Adrenal gland (tissue), 12 donors: ENCODE results near the gene PI4K2A. TPM values are rescaled to one million over a fixed set of nuclear protein-coding genes. Genes with fewer than 3 reads are reported as not detected.

ENCODE experiments used
- DNase-seq, 7 donors: peaks; one replicate each; pipeline ENCODE4 v3.0.0-alpha.2; 2019 to 2020
- H3K27ac ChIP-seq, 5 donors: fragments of 200-600 bp; sonication (generic) in 4 of 5; 1 replicate in 3 of 5; 2 replicates in 2 of 5; pipeline versions ENCODE4 v1.5.1 to v1.8.0; 2016 to 2020; ENCODE audit warnings: mild to moderate bottlenecking in 1 of 5
- H3K27me3 ChIP-seq: fragments of 200-600 bp; 2 replicates; pipeline ENCODE4 v1.8.0; 2021
- H3K36me3 ChIP-seq, 2 donors: fragments of 200-600 bp; replicated peaks in 1 of 2; 1 replicate in 1 of 2; 2 replicates in 1 of 2; pipeline versions ENCODE4 v1.5.1 to v1.8.0; 2018 to 2022
- H3K4me1 ChIP-seq, 2 donors: fragments of 200-600 bp; replicated peaks in 1 of 2; 1 replicate in 1 of 2; 2 replicates in 1 of 2; pipeline versions ENCODE4 v1.5.1 to v1.8.0; 2018 to 2021
- H3K4me3 ChIP-seq, 4 donors: fragments of 200-600 bp; sonication (generic) in 3 of 4; one replicate each; pipeline ENCODE4 v1.5.1; 2016 to 2018
- H3K9me3 ChIP-seq, 3 donors: fragments of 200-600 bp; sonication (generic) in 1 of 3; replicated peaks in 1 of 3; 1 replicate in 2 of 3; 2 replicates in 1 of 3; pipeline versions ENCODE4 v1.5.1 to v1.8.0; 2016 to 2021
- CTCF ChIP-seq, 6 experiments: fragments of 450-650 bp in 4 of 6; fragments of 200-600 bp in 2 of 6; sonication (generic) in 1 of 6; IDR thresholded peaks; 1 replicate in 5 of 6; 2 replicates in 1 of 6; pipeline versions ENCODE4 v1.5.1 to v1.8.0; 2016 to 2021; ENCODE audit warnings: antibody characterized with exemption in 6 of 6, mild to moderate bottlenecking in 2 of 6, moderate library complexity in 1 of 6
- POLR2A ChIP-seq, 2 donors: fragments of 450-650 bp; IDR thresholded peaks; one replicate each; pipeline ENCODE4 v1.6.1; 2017; ENCODE audit warnings: antibody characterized with exemption in 2 of 2, mild to moderate bottlenecking in 2 of 2, moderate library complexity in 1 of 2
- WGBS, 4 donors: extraction: QIAGEN DNeasy Blood & Tissue Kit in 2 of 4; methylation state at CpG; one replicate each; pipeline versions ENCODE4 v1.1.5 to v1.1.7; 2013 to 2017; 5-methylcytosine and 5-hydroxymethylcytosine counted together
- intact Hi-C, 2 donors: fragments of 100-400 bp; cut with DNase I; formaldehyde crosslinking; loops; one replicate each; pipeline versions ENCODE4 v1.14.1 to v1.15.0; 2022 to 2023
- polyA plus RNA-seq, 3 donors: library from polyadenylated mRNA; stranded (reverse); fragments of 200-250 nt in 2 of 3; fragments of 350-450 nt in 1 of 3; fragmentation: Illumina TruSeq in 1 of 3; extraction: RNeasy Lipid Tissue Mini Kit (QIAGEN cat#74804) in 1 of 3; gene quantifications; one replicate each; pipeline ENCODE4 v1.2.3, GENCODE V29; 2013 to 2014
- total RNA-seq, 9 donors: library from RNA; depleted of rRNA in 4 of 9; stranded (reverse); fragments of >200 nt in 4 of 9; fragments of 120-200 nt in 1 of 9; fragmentation: NEBNext Ultra II Directional in 1 of 9; extraction: Animal tissue kit (Norgen Biotek cat#: 25700) in 1 of 9; gene quantifications; one replicate each; pipeline versions ENCODE4 v1.1.0 to v1.2.4, GENCODE V29; 2013 to 2023
- donor health status: healthy with polysubstance abuse.
- donor health status: Bipolar disorder and iron deficiency.
- donor health status: DM: yes; HTN: yes; CAD: no.
- donor health status: DM: no; HTN: no; CAD: no.
- donor health status: DM: no; HTN: no; CAD: no.
- donor health status: DM: yes; HTN: yes; CAD: no.

Gene PI4K2A
- total and polyA plus RNA-seq, 12 donors, result 17.8 to 70.8 (median 40.9) TPM

DNA sequence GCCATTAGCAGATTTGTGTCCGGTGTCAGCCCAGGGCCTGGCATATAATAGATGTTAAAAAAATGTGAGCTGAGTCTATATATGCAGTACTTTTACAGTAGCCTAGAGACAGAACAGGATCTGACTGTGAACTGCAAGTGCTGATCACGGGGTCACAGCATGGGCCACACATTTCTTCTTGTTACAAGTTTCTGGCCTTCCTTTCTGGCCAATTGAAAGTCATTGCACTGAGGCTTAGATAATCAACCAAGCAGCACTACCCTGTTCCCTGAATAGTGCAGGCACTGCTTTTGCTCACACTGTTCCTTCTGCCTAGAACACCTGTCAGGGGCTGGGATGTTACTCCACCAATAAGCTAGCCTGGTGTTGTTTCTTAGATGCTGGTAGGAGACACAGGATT, 67.7 kb downstream of the PI4K2A start:
- no peaks in the 10 kb centered on the region for H3K27me3 ChIP-seq
- WGBS, 4 donors, result 68 to 96% (median 88%) methylated on average over 2 of the region's 2 CpGs
- intact Hi-C loops, result no loop called here
- no peaks in the 10 kb centered on the region for H3K9me3 ChIP-seq
- no peak overlapping the region for H3K27ac ChIP-seq
- H3K36me3 ChIP-seq, result no peaks in the 10 kb centered on the region
- peaks cover 0 to 6% of the 10 kb centered on the region in 2 donors for H3K4me1 ChIP-seq
- DNase-seq, result no peak
- TF ChIP-seq CTCF (IDR thresholded peaks at IDR 0.05) (no peak), POLR2A (IDR thresholded peaks at IDR 0.05) (no peak)
- no peak overlapping the region for H3K4me3 ChIP-seq

DNA sequence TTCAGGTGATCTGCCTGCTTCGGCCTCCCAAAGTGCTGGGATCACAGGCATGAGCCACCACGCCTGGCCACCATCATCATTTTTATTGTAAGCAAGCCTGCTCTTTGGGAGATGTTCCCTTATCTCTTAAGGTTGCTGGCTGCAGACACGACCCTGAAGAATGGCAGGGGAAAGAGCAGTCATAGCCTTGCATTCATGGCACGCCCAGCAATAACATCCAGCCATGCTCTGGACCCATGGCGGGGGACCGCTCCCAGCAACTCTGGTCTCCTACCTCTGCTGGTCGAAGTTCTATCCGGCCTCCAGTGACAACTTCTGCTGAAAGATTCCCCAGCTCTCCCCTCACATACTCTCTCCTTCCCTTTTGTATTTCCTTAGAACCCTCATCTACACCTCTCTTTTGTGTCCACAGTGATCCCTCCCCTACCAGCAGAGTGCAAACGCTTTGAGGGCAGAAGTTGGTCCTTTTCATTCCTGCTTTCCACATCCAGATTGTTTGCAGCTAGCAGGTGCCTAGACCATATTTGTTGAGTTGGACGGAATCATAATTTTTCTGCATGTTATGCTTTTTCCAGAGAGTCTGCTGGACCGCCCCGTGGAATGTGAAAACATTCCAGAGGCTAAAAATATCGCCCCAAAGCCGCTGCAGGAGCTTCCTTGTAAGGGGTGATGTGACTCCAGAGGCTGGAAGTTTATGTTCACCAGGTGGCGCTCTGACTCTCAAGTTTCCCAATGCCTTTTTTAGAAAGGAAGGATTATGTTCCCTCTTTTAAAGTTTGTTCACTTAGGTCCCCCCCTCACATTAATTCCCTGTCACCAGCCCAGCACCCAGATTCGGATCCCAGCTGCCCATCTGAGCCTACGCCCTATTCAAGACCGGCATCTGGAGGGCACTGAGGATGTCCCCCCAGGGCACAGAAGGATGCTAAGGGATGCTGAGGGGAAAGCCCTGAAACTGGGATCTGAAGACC, 68.8 kb downstream of the PI4K2A start:
- intact Hi-C loops, result no loop called here
- no peaks in the 10 kb centered on the region for H3K36me3 ChIP-seq
- WGBS, 4 donors, result 33 to 37% (median 34%) methylated on average over 18 of the region's 18 CpGs
- H3K27ac ChIP-seq, result peak overlapping the region in 1 of 5 donors; percentile 2
- peak; percentile 65 to 93 (median 78) for DNase-seq
- no peak for TF ChIP-seq POLR2A (IDR thresholded peaks at IDR 0.05)
- TF ChIP-seq CTCF (IDR thresholded peaks at IDR 0.05), result peak; percentile 37 to 66 (median 65)
- H3K4me3 ChIP-seq, result no peak overlapping the region
- H3K4me1 ChIP-seq, result peaks cover 0 to 9% of the 10 kb centered on the region in 2 donors
- no peaks in the 10 kb centered on the region for H3K9me3 ChIP-seq
- no peaks in the 10 kb centered on the region for H3K27me3 ChIP-seq

DNA sequence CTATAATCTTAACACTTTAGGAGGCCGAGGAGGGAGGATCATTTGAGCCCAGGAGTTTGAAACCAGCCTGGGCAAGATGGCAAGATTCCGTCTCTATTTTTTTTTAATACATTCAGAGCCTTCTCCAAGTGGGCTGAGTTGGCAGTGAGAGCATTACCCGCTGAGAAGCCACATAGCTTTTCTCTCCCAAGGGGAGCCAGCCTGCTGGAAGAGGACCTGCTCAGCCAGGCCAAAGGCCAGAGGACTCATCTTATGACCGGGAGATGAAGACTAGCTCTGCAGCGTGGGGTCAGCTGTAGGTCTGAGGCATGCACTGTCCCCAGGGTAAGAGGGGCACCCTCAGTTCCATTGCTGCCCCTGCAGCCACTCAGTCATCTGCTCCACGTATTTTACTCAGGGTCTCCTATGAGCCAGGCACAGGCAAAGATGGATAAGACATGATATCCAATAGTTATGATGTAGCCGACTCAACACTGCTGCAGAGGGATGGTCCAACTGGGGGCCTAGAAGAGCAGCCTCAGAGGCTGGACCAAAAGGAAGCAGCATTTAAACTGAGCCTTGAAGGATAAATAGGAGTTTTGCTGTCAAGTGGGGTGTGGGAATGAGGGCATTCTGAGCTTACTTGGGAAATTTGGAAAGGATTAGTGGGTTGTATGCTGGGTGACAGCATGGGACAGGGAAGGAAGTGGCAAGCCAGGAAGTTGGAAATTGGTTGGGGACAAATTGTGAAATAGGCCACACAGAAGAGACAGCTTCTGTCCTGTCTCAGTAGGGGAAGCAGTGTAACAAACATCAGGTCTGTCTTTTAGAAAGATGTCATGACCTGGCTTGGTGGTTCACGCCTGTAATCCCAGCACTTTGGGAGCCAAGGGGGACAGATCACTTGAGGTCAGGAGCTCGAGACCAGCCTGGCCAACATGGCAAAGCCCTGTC, 71.4 kb downstream of the PI4K2A start:
- intact Hi-C loops, result no loop called here
- no peak for TF ChIP-seq CTCF (IDR thresholded peaks at IDR 0.05)
- no peak for TF ChIP-seq POLR2A (IDR thresholded peaks at IDR 0.05)
- no peak overlapping the region for H3K4me3 ChIP-seq
- no peaks in the 10 kb centered on the region for H3K36me3 ChIP-seq
- no peaks in the 10 kb centered on the region for H3K9me3 ChIP-seq
- peaks cover 0 to 18% of the 10 kb centered on the region in 2 donors for H3K4me1 ChIP-seq
- WGBS, 4 donors, result 74 to 89% (median 82%) methylated on average over 9 of the region's 9 CpGs
- H3K27ac ChIP-seq, result peak overlapping the region in 1 of 5 donors; percentile 36
- H3K27me3 ChIP-seq, result no peaks in the 10 kb centered on the region
- no peak for DNase-seq
